ENCODE data around the gene SLC7A8.

- TF ChIP-seq CTCF (IDR thresholded peaks at IDR 0.05): no peak
- TF ChIP-seq POLR2AphosphoS5 (IDR thresholded peaks at IDR 0.05): no peak
- TF ChIP-seq POLR2A (IDR thresholded peaks at IDR 0.05): no peak
Observed at GRCh38 chr14:23128969-23129758, 54.3 kb downstream of the SLC7A8 start.
